ENCODE measurements around the gene ELFN1.

ELFN1 gene

DNA sequence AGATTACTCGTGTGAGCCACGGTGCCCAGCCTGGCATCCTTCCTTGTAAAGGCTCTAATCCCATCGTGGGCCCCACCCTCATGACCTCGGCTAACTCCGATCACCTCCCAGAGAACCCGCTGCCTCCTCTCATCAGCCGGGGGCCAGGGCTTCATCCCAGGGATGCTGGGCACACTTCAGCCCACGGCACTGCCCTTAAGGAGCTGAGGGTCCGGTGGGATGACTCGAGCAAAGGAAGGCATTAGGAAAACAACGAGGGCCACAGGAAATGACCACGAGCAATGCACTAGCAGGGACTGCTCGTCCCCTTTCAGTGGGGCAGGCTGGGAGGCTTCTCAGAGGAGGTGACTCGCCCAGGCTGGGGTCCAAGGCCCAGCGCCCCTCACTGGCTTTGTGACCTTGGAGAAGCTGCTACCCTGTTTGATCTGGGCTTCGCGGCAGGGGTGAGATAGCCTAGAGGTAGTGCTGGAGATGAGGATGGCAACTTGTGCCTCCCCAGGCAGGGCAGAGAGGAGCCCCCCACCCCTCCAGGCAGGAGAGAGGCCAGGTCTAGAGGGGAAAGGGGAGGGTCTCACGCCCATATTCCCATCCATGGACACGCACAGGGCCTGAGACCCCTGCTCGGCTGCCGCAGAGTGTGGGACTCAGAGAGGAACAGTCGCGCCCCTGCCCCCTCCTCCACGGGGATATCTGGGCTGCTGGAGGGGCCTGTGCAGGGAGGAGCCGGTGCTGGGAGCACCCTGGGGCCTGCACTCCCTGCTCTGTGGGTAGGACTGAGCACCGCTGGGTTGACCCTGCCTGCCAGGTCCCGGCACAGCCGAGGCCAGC, 26.8 kb downstream of the ELFN1 start:
- DNase-seq = no peak

DNA sequence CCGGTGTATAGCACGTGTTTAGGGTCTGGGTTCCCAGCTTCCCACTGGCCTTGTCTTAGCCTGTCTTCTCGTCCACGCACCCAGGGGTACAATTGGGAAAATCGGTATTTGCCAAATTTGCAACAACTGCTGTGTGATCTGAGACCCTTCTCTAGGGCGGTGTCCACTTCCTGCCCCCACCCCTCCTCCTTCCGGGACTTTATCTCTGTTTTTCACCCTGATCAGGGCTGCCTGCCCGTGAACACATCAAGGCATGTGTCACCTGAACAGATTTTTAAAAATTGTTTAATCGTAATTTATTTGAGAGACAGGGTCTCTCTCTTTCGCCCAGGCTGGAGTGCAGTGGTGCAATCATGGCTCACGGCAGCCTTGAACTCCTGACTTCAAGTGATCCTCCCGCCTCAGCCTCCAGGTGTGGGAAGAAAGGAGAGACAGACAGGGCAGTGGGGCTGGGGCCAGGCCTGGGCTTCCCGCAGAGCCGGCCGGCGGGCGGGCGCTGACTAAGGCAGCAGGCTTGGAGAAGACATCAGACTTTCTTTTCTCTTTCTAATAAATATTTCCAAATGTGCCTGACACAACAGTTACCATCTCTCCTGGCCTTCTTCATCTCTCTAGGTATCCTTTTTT, 27.5 kb downstream of the ELFN1 start:
- no peak for DNase-seq

- no peak for DNase-seq
These were observed 28.1 kb downstream of the ELFN1 start for GRCh38 chr7:1698201-1698600.

DNA sequence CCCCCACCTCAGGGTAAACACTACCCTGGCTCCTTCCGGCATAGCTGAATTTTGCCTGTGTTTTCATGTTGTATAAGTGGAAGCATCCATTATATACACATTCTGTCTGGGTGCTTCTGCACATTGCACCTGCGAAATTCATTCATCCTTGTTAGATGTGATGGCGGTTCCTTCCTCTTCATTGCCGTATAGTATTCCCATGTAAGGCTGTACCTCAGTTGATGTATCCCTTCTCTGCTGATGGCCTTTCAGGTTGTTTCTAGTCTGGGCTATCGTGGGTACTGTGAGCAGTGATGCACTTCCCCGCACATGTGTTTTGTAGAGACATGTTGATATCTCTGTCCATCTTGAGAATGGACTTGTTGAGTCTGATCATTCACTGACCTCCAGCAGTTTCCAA, 28.9 kb downstream of the ELFN1 start:
- DNase-seq = no peak

GRCh38 chr7:1700086-1700485, 30.0 kb downstream of the ELFN1 start:
- no peak for DNase-seq

- DNase-seq = no peak
These were observed 30.7 kb downstream of the ELFN1 start for GRCh38 chr7:1700536-1701333.

GRCh38 chr7:1702652-1703051, 32.6 kb downstream of the ELFN1 start:
- DNase-seq = no peak

- peak; percentile 1 for DNase-seq
These were observed 33.4 kb downstream of the ELFN1 start for GRCh38 chr7:1703441-1703840.

GRCh38 chr7:1703871-1704810, 34.1 kb downstream of the ELFN1 start:
- DNase-seq = no peak

- peak; percentile 3 for DNase-seq
These were observed 35.0 kb downstream of the ELFN1 start for GRCh38 chr7:1704811-1705738.

- no peak for DNase-seq
These were observed 35.8 kb downstream of the ELFN1 start for GRCh38 chr7:1705856-1706255.

DNA sequence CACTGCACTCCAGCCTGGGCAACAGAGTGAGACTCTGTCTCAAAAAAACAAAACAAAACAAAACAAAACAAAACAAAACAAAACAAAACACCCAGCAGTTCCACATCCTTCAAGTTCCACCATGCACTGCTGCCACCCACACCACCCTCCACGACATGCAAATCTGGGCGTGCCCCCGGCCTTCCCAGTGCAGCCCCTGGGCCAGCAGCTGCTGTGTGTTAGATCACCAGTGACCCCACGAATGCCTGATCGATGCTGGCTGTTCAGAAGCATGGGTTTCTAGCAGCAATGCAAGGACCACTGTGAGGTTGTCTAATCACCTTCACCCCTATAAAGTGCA, 36.3 kb downstream of the ELFN1 start:
- DNase-seq = no peak

GRCh38 chr7:1706721-1707613, 36.9 kb downstream of the ELFN1 start:
- no peak for DNase-seq

GRCh38 chr7:1707756-1708595, 37.9 kb downstream of the ELFN1 start:
- no peak for DNase-seq

DNA sequence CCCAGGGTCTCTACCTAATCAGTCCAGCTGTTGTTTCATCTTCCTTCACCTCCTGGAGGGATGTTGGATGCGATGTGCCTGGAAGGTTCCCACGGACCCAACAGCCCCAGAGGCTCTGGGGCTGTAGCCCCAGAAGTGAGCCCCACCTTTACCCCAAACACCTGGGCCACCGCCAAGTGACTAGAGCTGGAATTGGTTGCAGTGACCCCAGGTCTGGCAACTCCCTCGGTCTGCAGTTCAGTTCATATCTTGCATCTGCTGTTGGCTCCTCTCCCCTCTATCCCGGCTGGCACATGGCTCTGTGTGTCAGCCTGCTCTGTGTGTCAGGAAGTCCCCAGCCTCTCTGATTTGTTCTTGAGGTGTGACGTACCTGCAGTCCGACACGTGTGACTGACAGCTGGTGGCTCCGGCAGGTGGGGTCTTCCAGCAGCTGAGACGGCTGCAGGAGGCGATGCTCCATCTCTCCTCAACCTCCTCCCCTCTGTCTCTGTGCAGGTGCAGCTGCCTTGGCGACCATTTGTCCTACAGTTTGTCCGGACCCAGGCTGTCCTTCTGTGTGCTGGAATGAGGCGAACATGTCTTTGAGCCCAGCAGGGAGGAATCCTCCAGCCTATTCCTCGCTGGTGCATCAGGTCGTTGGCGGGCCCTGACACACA, 38.6 kb downstream of the ELFN1 start:
- DNase-seq = no peak

DNA sequence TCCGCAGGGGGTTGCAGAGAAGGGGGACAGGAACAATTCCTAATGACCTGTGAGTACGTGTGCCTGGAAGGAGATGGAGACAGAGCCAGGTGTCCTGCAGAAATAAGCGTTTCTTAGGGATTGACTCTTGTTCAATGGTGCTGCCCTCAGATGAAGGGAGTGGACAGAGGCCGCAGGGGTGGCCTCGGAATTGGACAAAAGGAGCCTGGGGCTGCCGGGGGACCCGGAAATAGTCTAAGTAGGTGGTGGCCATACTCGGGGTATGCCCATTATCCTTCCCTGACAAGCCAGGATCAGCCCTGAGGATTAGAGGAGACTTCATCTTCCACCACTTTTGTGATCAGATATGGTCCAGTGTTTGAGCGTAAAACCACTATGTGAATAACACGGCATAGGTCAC, 39.2 kb downstream of the ELFN1 start:
- DNase-seq = no peak

DNA sequence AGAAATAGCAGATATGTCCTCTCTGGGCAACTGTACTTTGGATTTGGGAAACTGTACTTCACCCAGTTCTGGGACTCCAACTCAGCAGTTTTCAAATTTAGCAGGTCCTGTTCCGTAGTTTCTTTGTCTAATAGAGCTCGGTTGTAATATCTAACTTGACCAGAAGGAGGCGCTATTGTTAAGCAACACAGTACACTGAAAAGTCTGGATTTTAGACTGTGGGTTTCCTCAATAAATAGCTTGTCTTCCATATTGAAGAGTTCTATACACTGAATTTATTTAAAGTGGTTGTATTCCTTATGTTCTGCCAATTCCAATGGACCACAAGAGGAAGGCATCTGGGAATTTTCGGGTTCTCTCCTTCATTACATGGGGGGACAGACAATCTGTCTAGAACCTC, 39.8 kb downstream of the ELFN1 start:
- DNase-seq = no peak

DNA sequence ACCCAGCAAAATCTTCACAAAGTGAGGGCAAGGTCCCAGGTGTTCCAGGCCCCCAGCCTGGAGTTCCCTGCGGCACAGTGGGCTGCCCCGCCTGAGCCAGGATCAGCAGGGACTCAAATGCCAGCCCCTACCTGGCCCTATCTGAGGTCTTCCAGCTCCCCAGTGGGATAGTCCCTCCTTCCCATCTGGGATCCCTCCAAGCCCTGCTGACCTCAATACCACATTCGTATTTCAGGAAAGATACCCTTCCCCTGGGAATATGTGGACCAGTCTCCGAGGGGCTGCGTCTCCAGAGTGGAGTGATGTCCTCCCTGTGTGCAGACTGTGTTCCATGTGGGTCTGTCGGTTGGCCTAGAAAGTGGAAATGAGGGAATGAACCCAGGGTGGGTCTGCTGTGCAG, 40.9 kb downstream of the ELFN1 start:
- no peak for DNase-seq

DNA sequence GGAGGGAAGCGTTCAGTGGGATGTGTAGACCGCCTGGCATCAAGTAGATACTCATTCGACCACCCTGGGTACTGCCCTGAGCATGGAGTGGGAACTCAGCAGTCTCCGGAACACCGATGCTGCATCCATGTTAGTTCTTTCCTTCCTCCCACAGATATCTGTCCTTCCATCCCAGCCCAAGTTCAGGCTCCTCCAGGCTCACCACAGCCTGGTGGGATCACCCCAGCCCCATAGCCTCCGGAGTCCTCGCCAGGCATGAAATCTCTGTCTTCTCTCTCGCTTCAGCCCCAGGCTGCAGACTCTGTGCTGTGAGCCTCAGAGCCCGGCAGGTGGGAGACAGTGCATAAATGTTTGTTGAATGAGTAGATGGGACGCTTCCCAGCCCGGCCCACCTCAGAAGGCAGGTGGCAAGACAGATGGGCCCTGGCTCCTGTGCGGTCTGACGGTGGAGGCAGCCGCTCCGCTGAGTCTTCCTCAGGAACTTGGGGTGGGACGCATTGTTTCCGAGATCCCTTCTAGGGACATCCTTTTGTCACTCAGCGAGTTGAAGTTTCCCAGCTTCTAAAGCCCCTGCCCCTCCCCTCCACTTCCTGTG, 42.9 kb downstream of the ELFN1 start:
- DNase-seq = no peak

Measured in activated gamma-delta T cell treated with Interleukin-2 at 50 U/mL for 16 hours (primary cell).